Keratinocyte (primary cell): Measurements from ENCODE around the gene TBRG4. TPM values are rescaled to one million over a fixed set of nuclear protein-coding genes. Genes with fewer than 3 reads are reported as not detected.

Experiments
- DNase-seq: peaks from one replicate; pipeline ENCODE4 v3.0.0-alpha.2; 2011; ENCODE audit warnings: low read depth, missing footprints, low spot score
- FAIRE-seq: peaks from 2 replicates; lab custom pipeline; 2011; peaks lifted over from hg19 to GRCh38; lab: Jason Lieb, UNC
- H2AFZ ChIP-seq: 2 replicates; pipeline ENCODE4 v1.6.0; 2012; ENCODE audit warnings: low read length, control low read depth, inconsistent platforms; ENCODE audit not compliant: control insufficient read depth
- H3K27ac ChIP-seq: 2 replicates; pipeline ENCODE4 v1.5.1; 2011; ENCODE audit warnings: low read length; ENCODE audit not compliant: control insufficient read depth, insufficient read depth
- H3K27me3 ChIP-seq: 3 replicates; pipeline ENCODE4 v1.6.0; 2011; ENCODE audit warnings: low read length; ENCODE audit not compliant: control insufficient read depth, insufficient read depth; ENCODE audit errors: extremely low read depth
- H3K36me3 ChIP-seq, 2 experiments: 2 replicates in 1 of 2; 3 replicates in 1 of 2; pipeline ENCODE4 v1.5.1; 2011; ENCODE audit warnings: low read length in 2 of 2, mild to moderate bottlenecking in 1 of 2; ENCODE audit not compliant: control insufficient read depth in 2 of 2, insufficient read depth in 2 of 2; ENCODE audit errors: extremely low read depth in 1 of 2
- H3K4me1 ChIP-seq: 3 replicates; pipeline ENCODE4 v1.5.1; 2011; ENCODE audit warnings: low read length; ENCODE audit not compliant: control insufficient read depth, insufficient read depth; ENCODE audit errors: extremely low read depth
- H3K4me2 ChIP-seq: 3 replicates; pipeline ENCODE4 v1.6.0; 2011; ENCODE audit warnings: low read depth, low read length; ENCODE audit not compliant: control insufficient read depth, insufficient read depth; ENCODE audit errors: extremely low read depth
- H3K4me3 ChIP-seq, 3 experiments: fragments of 200-600 bp in 1 of 3; sonication (generic) in 1 of 3; 2 replicates in 2 of 3; 3 replicates in 1 of 3; pipeline ENCODE4 v1.5.1; 2011 to 2016; ENCODE audit warnings: low read length in 3 of 3, mild to moderate bottlenecking in 3 of 3, control low read depth in 2 of 3, inconsistent platforms in 1 of 3, low read depth in 1 of 3, mixed read lengths in 1 of 3, mixed run types in 1 of 3, moderate library complexity in 1 of 3; ENCODE audit not compliant: control insufficient read depth in 2 of 3, insufficient read depth in 2 of 3; ENCODE audit errors: extremely low read depth in 1 of 3
- H3K79me2 ChIP-seq: 2 replicates; pipeline ENCODE4 v1.6.0; 2012; ENCODE audit warnings: low read length; ENCODE audit not compliant: control insufficient read depth, insufficient read depth
- H3K9ac ChIP-seq: 3 replicates; pipeline ENCODE4 v1.6.0; 2011; ENCODE audit warnings: low read length; ENCODE audit not compliant: control insufficient read depth, insufficient read depth; ENCODE audit errors: extremely low read depth
- H3K9me1 ChIP-seq: 3 replicates; pipeline ENCODE4 v1.6.0; 2011; ENCODE audit warnings: low read length; ENCODE audit not compliant: control insufficient read depth, insufficient read depth; ENCODE audit errors: extremely low read depth
- H3K9me3 ChIP-seq: 2 replicates; pipeline ENCODE4 v1.5.1; 2012; ENCODE audit warnings: low read depth, low read length; ENCODE audit not compliant: control insufficient read depth
- H4K20me1 ChIP-seq: 3 replicates; pipeline ENCODE4 v1.6.0; 2011; ENCODE audit warnings: low read length; ENCODE audit not compliant: control insufficient read depth, insufficient read depth; ENCODE audit errors: extremely low read depth
- EZH2 ChIP-seq: IDR thresholded peaks from one replicate; pipeline ENCODE4 v1.6.1; 2012; ENCODE audit warnings: inconsistent platforms, mild to moderate bottlenecking, low read length, moderate library complexity
- dilution Hi-C: fragments of 300-500 bp; cut with MboI; formaldehyde crosslinking; loops from one replicate; pipeline ENCODE4 v1.7.0; 2020; ENCODE audit warnings: low sequenced_read_pairs; ENCODE audit not compliant: extremely low pct_ligation_motif_present
- polyA plus RNA-seq, 5 experiments: library from polyadenylated mRNA; depleted of rRNA in 3 of 5; stranded (reverse) in 3 of 5; stranded (forward) in 1 of 5; unstranded in 1 of 5; fragments of >200 nt; gene quantifications; 1 replicate in 1 of 5; 2 replicates in 3 of 5; 3 replicates in 1 of 5; pipeline versions ENCODE4 v1.2.1 to v1.2.3, GENCODE V29; 2011 to 2012; ENCODE audit warnings: missing spikeins in 2 of 5, low read depth in 1 of 5, low replicate concordance in 1 of 5
- TF ChIP-seq, protein P1 (sequence below), 3 experiments: IDR thresholded peaks in 1 of 3; conservative IDR thresholded peaks in 1 of 3; optimal IDR thresholded peaks in 1 of 3; 2 replicates in 2 of 3; 3 replicates in 1 of 3; pipeline versions ENCODE3 to v1.5.1; 2011; ENCODE audit warnings: low read length in 3 of 3, mild to moderate bottlenecking in 3 of 3, moderate library complexity in 2 of 3, control low read depth in 1 of 3, inconsistent platforms in 1 of 3; ENCODE audit not compliant: insufficient read depth in 2 of 3; ENCODE audit errors: extremely low read depth in 1 of 3

The TBRG4 gene
- polyA plus RNA-seq, 1 donor (not counting 4 experiments of a cell fraction or from before 2014, with no cell fraction given), result 90.5 TPM

DNA sequence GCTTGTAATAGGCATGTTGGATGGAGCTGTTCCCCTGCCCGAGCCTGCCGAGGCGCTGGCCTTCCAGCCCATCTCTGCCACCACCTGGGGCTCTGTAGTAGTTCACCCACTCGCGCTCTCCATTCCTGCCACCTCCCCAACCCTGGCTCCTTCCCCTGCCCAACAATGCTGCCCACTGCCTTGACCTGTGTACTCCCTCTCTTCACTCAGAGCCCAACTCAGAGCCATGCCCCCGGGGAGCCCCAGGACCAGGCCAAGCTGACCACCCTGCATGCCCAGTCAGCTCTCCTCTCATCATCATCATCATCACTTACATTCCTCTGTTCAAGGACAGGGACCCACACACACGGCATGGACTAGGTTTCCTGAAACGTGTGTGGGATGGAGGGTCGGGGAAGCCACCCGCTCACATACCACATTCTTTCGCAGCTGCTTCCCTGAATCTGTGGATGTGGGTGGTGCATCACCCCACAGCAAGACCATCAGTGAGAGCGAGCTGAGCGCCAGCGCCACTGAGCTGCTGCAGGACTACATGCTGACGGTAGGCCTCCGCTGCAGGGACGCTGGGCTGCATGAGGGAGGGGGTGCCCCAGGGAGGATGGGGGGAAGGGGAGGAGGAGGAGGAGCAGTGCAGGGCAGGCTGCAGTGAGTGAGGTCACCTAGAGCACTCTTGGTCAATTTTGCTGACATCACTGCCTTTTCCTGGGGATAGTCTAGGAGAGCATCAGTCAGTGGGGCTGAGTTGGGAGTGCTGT, 38.3 kb downstream of the TBRG4 start:
- Histone ChIP-seq H3K4me2 (no peak overlapping the region), H3K27me3 (no peaks in the 10 kb centered on the region)

DNA sequence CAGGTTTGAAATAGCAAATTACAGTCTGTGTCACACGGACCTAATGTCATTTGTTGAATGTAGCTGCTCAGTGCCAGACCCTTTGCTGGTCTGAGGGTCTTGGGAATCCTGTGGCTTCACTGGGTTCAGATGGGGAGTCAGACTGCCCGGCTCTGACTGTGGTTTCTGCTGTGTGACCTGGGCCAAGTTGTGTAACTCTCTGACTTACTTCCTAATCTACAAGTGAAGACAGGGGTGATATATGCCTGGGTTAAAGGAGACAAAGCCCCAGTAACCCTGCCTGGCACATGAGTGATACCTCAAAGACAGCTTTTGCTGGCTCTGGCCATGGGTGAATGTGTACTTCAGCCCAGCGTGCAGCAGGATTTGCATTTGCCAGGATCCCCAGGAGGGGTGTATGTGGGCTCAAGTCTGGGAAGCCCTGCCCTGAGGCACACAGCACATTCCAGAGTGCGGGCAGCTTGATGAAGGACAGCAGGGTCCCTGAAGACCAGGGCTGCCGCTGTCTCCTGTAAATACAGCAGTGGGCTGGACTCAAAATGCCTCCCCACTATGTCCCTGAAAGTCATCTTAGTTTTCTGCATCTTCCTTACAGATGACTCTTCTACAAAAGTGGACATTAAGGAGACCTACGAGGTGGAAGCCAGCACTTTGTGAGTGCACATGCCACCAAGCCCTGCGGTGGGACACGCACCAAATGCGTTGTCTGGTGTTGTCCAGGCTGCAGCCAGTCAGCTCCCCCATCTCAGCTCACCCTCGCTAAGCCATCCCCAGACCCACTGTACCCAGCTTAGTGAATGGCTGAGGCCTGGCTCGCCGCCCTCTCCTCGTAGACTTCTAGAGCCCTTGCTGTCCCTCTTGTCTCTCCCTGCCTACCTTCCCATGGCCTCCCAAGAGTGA, 39.1 kb downstream of the TBRG4 start:
- dilution Hi-C loops, result no loop called here
- Histone ChIP-seq H3K9ac (no peak overlapping the region), H3K27me3 (no peaks in the 10 kb centered on the region), H3K9me1 (no peaks in the 10 kb centered on the region), H3K36me3 (peaks cover 42 to 51% of the 10 kb centered on the region in 2 experiments), H3K79me2 (peaks cover 1% of the 10 kb centered on the region), H3K4me2 (no peak overlapping the region), H3K9me3 (no peaks in the 10 kb centered on the region), H3K27ac (no peak overlapping the region), H3K4me1 (peaks cover 4% of the 10 kb centered on the region), H2AFZ (no peak overlapping the region), H4K20me1 (no peaks in the 10 kb centered on the region), H3K4me3 (no peak overlapping the region)
- DNase-seq (no peak), FAIRE-seq (no peak)
- no peak for TF ChIP-seq EZH2
- TF ChIP-seq, protein P1, sequence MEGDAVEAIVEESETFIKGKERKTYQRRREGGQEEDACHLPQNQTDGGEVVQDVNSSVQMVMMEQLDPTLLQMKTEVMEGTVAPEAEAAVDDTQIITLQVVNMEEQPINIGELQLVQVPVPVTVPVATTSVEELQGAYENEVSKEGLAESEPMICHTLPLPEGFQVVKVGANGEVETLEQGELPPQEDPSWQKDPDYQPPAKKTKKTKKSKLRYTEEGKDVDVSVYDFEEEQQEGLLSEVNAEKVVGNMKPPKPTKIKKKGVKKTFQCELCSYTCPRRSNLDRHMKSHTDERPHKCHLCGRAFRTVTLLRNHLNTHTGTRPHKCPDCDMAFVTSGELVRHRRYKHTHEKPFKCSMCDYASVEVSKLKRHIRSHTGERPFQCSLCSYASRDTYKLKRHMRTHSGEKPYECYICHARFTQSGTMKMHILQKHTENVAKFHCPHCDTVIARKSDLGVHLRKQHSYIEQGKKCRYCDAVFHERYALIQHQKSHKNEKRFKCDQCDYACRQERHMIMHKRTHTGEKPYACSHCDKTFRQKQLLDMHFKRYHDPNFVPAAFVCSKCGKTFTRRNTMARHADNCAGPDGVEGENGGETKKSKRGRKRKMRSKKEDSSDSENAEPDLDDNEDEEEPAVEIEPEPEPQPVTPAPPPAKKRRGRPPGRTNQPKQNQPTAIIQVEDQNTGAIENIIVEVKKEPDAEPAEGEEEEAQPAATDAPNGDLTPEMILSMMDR (optimal IDR thresholded peaks at IDR 0.05 in 1 of 3, IDR thresholded peaks at IDR 0.05 in 1 of 3, conservative IDR thresholded peaks at IDR 0.05 in 1 of 3; ENCODE audit: extremely low read depth in 1 of 3, insufficient read depth in 2 of 3, low read length in 3 of 3), result no peak

More for the DNA sequence above, 38.3 kb downstream of the TBRG4 start:
- no peaks in the 10 kb centered on the region for H3K79me2 ChIP-seq
- peaks cover 34 to 51% of the 10 kb centered on the region in 2 experiments for H3K36me3 ChIP-seq
- dilution Hi-C loops, result no loop called here
- peaks cover 3% of the 10 kb centered on the region for H3K4me1 ChIP-seq
- H3K4me3 ChIP-seq, result no peak overlapping the region
- no peak for TF ChIP-seq EZH2
- TF ChIP-seq, protein P1 (optimal IDR thresholded peaks at IDR 0.05 in 1 of 3, IDR thresholded peaks at IDR 0.05 in 1 of 3, conservative IDR thresholded peaks at IDR 0.05 in 1 of 3; ENCODE audit: extremely low read depth in 1 of 3, insufficient read depth in 2 of 3, low read length in 3 of 3), result no peak
- no peak overlapping the region for H3K27ac ChIP-seq
- no peaks in the 10 kb centered on the region for H3K9me1 ChIP-seq
- H3K9ac ChIP-seq, result no peak overlapping the region
- DNase-seq (no peak), FAIRE-seq (no peak)
- H4K20me1 ChIP-seq, result no peaks in the 10 kb centered on the region
- H3K9me3 ChIP-seq, result no peaks in the 10 kb centered on the region
- no peak overlapping the region for H2AFZ ChIP-seq
